Fibroblast of skin of right quadriceps (primary cell): ENCODE results near the gene HOXC6.

Experiments
- DNase-seq: peaks from one replicate; pipeline ENCODE4 v3.0.0-alpha.2; 2013

HOXC6 gene

GRCh38 chr12:54002915-54003389 is 25.3 kb upstream of the HOXC6 start:
- no peak for DNase-seq

GRCh38 chr12:54003625-54004024 is 24.6 kb upstream of the HOXC6 start:
- peak; percentile 68 for DNase-seq

- peak; percentile 73 for DNase-seq
These were observed 24.0 kb upstream of the HOXC6 start for GRCh38 chr12:54004063-54004840.

- no peak for DNase-seq
These were observed 23.3 kb upstream of the HOXC6 start for GRCh38 chr12:54004841-54005530.

GRCh38 chr12:54005531-54005852 is 22.7 kb upstream of the HOXC6 start:
- DNase-seq, result no peak

GRCh38 chr12:54005853-54006558 is 22.2 kb upstream of the HOXC6 start:
- DNase-seq, result peak; percentile 89

GRCh38 chr12:54006559-54007220 is 21.6 kb upstream of the HOXC6 start:
- DNase-seq, result no peak

- no peak for DNase-seq
These were observed 20.5 kb upstream of the HOXC6 start for GRCh38 chr12:54007538-54008259.

GRCh38 chr12:54008260-54008552 is 20.0 kb upstream of the HOXC6 start:
- DNase-seq, result no peak

- DNase-seq, result no peak
These were observed 18.8 kb upstream of the HOXC6 start for GRCh38 chr12:54009171-54010052.

GRCh38 chr12:54010053-54010971 is 17.9 kb upstream of the HOXC6 start:
- no peak for DNase-seq

- no peak for DNase-seq
These were observed 17.1 kb upstream of the HOXC6 start for GRCh38 chr12:54010972-54011664.

- DNase-seq, result no peak
These were observed 16.3 kb upstream of the HOXC6 start for GRCh38 chr12:54011665-54012532.

- no peak for DNase-seq
These were observed 15.4 kb upstream of the HOXC6 start for GRCh38 chr12:54012631-54013409.

GRCh38 chr12:54014377-54015017 is 13.7 kb upstream of the HOXC6 start:
- no peak for DNase-seq

GRCh38 chr12:54015018-54015931 is 13.0 kb upstream of the HOXC6 start:
- DNase-seq, result no peak
